ENCODE results near the gene HBS1L. TPM values are rescaled to one million over a fixed set of nuclear protein-coding genes. Genes with fewer than 3 reads are reported as not detected.
A peak's percentile ranks its signal among the peaks of the same experiment; 100 is the strongest.

HBS1L gene
- total and polyA plus RNA-seq, 9 of the 15 experiments (the other 6 are each of a cell fraction or from before 2014, with no cell fraction given), result 101 to 199 (median 145) TPM

DNA sequence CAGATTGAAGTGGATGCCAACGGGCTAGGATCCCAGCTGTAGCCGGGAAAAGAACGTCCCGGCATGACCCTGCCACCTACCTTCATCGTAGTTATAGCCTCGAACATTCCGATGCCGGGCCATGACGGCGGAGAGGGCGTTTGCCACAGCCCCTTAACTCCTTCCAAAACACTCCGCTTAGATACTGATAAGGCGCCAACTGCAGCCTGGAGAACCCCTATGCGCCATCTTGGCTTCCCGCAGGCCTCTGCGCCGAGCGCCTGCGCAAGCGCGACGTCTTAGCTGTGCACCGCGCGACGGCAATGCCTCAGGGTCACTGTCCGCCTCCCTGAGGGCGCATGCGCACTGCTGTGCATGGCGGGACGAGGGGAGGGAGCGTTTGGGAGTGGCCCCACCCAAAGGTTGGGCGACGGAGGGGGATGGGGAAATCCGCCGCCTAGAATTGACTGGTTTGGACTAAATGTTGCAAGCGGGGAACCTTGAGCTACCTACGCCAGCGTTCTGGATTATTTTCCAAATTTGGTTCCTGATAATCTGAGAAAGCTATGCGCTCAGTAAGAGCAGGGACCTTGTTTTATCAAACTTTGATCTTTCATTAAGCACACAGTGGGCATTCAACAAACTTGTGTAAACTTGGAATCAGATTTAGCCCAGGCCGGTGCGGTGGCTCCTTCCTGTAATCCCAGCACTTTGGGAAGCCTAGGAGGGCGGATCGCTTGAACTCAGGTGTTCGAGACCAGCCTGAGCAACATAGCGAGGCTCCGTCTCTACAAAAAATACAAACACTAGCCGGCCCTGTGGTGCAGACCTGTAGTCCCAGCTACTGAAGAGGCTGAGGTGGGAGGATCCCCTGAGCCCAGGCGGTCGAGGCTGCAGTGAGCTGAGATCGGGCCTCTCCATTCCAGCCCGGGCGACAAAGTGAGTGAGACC is at the start of gene HBS1L (continued):
- TF ChIP-seq ZFP36 (IDR thresholded peaks at IDR 0.05; ENCODE audit: low read depth, low read length, partially characterized antibody), result no peak
- TF ChIP-seq RBM17 (IDR thresholded peaks at IDR 0.05; ENCODE audit: borderline replicate concordance, low read depth, low read length), result no peak
- TF ChIP-seq ATF7 (IDR thresholded peaks at IDR 0.05), result peak; percentile 88
- no peak for TF ChIP-seq CBX5 (IDR thresholded peaks at IDR 0.05; ENCODE audit: borderline replicate concordance, low read depth)
- no peak for TF ChIP-seq NFE2L1 (tag; IDR thresholded peaks at IDR 0.05; ENCODE audit: borderline replicate concordance, low read depth)
- TF ChIP-seq ZBTB17 (CRISPR knock-in tag; IDR thresholded peaks at IDR 0.05), result peak; percentile 96
- no peak for TF ChIP-seq U2AF2 (optimal IDR thresholded peaks at IDR 0.05; ENCODE audit: low read depth, low read length)
- peak; percentile 28; the same call in 1 of the 2 replicates for TF ChIP-seq JUND (IDR thresholded peaks at IDR 0.05; ENCODE audit: borderline replicate concordance, low read depth, low read length)
- peak; percentile 19; the same call in 1 of the 3 replicates for TF ChIP-seq JUND (tag; IDR thresholded peaks at IDR 0.05; ENCODE audit: borderline replicate concordance, low read depth, low read length)
- TF ChIP-seq ZNF41 (CRISPR knock-in tag; conservative IDR thresholded peaks at IDR 0.05), result no peak
- TF ChIP-seq, protein P1, sequence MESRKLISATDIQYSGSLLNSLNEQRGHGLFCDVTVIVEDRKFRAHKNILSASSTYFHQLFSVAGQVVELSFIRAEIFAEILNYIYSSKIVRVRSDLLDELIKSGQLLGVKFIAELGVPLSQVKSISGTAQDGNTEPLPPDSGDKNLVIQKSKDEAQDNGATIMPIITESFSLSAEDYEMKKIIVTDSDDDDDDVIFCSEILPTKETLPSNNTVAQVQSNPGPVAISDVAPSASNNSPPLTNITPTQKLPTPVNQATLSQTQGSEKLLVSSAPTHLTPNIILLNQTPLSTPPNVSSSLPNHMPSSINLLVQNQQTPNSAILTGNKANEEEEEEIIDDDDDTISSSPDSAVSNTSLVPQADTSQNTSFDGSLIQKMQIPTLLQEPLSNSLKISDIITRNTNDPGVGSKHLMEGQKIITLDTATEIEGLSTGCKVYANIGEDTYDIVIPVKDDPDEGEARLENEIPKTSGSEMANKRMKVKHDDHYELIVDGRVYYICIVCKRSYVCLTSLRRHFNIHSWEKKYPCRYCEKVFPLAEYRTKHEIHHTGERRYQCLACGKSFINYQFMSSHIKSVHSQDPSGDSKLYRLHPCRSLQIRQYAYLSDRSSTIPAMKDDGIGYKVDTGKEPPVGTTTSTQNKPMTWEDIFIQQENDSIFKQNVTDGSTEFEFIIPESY (CRISPR knock-in tag; IDR thresholded peaks at IDR 0.05), result no peak
- TF ChIP-seq HDAC2 (IDR thresholded peaks at IDR 0.05), result no peak
- TF ChIP-seq NFIX (CRISPR knock-in tag; IDR thresholded peaks at IDR 0.05; ENCODE audit: low read depth), result no peak
- TF ChIP-seq ZBTB7A (IDR thresholded peaks at IDR 0.05; ENCODE audit: borderline replicate concordance, control insufficient read depth, low read depth, low read length), result 0 out of 2 replicates have a peak, but pooled peaks have one; percentile 26
- peak; percentile 99 for TF ChIP-seq TAF1 (IDR thresholded peaks at IDR 0.05; ENCODE audit: control insufficient read depth, extremely low read depth, insufficient read depth, low read length, severe bottlenecking)
- TF ChIP-seq TCF7 (IDR thresholded peaks at IDR 0.05; ENCODE audit: borderline replicate concordance), result no peak
- TF ChIP-seq ZNF707 (CRISPR knock-in tag; conservative IDR thresholded peaks at IDR 0.05), result 0 out of 2 replicates have a peak, but pooled peaks have one; percentile 29
- no peak for TF ChIP-seq EZH2 (IDR thresholded peaks at IDR 0.05; ENCODE audit: borderline replicate concordance, low read depth, low read length)
- no peak for TF ChIP-seq HLTF (IDR thresholded peaks at IDR 0.05)
- TF ChIP-seq SIN3B (IDR thresholded peaks at IDR 0.05; ENCODE audit: low read depth), result peak; percentile 94
- TF ChIP-seq, protein P2, sequence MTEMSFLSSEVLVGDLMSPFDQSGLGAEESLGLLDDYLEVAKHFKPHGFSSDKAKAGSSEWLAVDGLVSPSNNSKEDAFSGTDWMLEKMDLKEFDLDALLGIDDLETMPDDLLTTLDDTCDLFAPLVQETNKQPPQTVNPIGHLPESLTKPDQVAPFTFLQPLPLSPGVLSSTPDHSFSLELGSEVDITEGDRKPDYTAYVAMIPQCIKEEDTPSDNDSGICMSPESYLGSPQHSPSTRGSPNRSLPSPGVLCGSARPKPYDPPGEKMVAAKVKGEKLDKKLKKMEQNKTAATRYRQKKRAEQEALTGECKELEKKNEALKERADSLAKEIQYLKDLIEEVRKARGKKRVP (CRISPR knock-in tag; IDR thresholded peaks at IDR 0.05), result no peak
- TF ChIP-seq KAT7 (CRISPR knock-in tag; IDR thresholded peaks at IDR 0.05; ENCODE audit: borderline replicate concordance), result 0 out of 2 replicates have a peak, but pooled peaks have one; percentile 35
- TF ChIP-seq RAD21 (CRISPR knock-in tag; conservative IDR thresholded peaks at IDR 0.05 in 1 of 2, IDR thresholded peaks at IDR 0.05 in 1 of 2), result no peak
- no peak for TF ChIP-seq ZNF436 (CRISPR knock-in tag; IDR thresholded peaks at IDR 0.05)
- TF ChIP-seq FOXK2 (conservative IDR thresholded peaks at IDR 0.05 in 1 of 2, IDR thresholded peaks at IDR 0.05 in 1 of 2; ENCODE audit: low read depth in 2 of 2), result peak; percentile 55 to 65; a peak in 1 of 4 replicates
- TF ChIP-seq HCFC1 (IDR thresholded peaks at IDR 0.05; ENCODE audit: low read depth, low read length), result peak; percentile 79
